ENCODE measurements around the gene CEP83. TPM values are rescaled to one million over a fixed set of nuclear protein-coding genes. Genes with fewer than 3 reads are reported as not detected.

CEP83 gene
- total RNA-seq, 1 donor from 2014 or later, result 19.7 TPM

GRCh38 chr12:94267537-94267872, 192.2 kb downstream of the CEP83 start:
- no peak for DNase-seq

- no peak for DNase-seq
These were observed 192.7 kb downstream of the CEP83 start for GRCh38 chr12:94266796-94267536.

- no peak for DNase-seq
These were observed 193.5 kb downstream of the CEP83 start for GRCh38 chr12:94265966-94266745.

GRCh38 chr12:94265539-94265938, 194.1 kb downstream of the CEP83 start:
- DNase-seq, result no peak

GRCh38 chr12:94264736-94265485, 194.8 kb downstream of the CEP83 start:
- no peak for DNase-seq

- no peak for DNase-seq
These were observed 195.6 kb downstream of the CEP83 start for GRCh38 chr12:94263905-94264561.

- no peak for DNase-seq
These were observed 196.5 kb downstream of the CEP83 start for GRCh38 chr12:94263011-94263811.

- peak; percentile 66 for DNase-seq
These were observed 197.2 kb downstream of the CEP83 start for GRCh38 chr12:94262228-94263010.

- DNase-seq, result no peak
These were observed 197.9 kb downstream of the CEP83 start for GRCh38 chr12:94261786-94262185.

GRCh38 chr12:94261119-94261518, 198.5 kb downstream of the CEP83 start:
- no peak for DNase-seq

- DNase-seq, result no peak
These were observed 198.9 kb downstream of the CEP83 start for GRCh38 chr12:94260717-94261116.

- DNase-seq, result no peak
These were observed 199.7 kb downstream of the CEP83 start for GRCh38 chr12:94260017-94260416.

GRCh38 chr12:94258593-94258992, 201.1 kb downstream of the CEP83 start:
- no peak for DNase-seq

Other genes starting within 250 kb of the CEP83 start
- 8.7 TPM for gene TMCC3, start 190.7 kb upstream of the CEP83 start, total RNA-seq

Data from occipital lobe (tissue), 2 donors.